ENCODE measurements around the gene OTX2.

DNA sequence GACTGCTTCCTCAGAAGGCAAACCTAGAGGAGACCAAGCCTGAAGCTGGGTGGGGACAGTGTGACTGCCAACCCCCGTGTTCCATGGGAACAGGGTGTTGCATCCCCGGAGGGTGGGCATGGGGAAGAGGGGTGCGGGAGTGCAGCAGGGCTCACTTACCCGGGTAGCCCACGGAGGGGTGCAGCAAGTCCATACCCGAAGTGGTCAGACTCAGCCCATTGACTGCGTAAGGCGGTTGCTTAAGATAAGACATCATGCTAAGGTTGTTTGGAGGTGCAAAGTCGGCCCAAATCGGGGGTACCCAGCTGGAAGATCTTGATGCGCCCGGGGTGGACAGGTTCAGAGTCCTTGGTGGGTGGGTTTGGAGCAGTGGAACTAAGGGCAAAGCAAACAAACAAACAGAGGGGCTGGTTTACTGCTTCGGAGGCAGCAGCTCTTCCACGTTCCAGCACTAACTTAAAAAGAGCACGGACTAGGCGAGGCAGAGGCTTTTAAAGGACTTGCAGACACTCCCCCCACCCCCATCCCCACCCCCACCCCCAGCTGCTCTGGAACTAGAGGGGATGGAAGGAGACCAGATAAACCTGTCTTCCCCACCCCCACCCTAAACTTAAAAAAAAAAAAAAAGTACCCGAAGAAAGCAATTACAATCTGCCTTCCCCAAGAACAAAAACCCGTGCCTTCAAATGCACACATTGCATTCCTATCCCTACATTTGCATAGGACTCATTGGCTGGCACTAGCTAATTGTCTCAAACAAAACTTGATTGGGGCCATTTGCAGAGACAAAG is 4.9 kb downstream of the OTX2 start:
- TF ChIP-seq ADNP (CRISPR knock-in tag; IDR thresholded peaks at IDR 0.05) (no peak), ZNF747 (CRISPR knock-in tag; IDR thresholded peaks at IDR 0.05; ENCODE audit: borderline replicate concordance) (no peak), RFX5 (IDR thresholded peaks at IDR 0.05; ENCODE audit: low read depth, low read length) (no peak), ZNF17 (CRISPR knock-in tag; IDR thresholded peaks at IDR 0.05) (no peak)
- TF ChIP-seq, protein P1, sequence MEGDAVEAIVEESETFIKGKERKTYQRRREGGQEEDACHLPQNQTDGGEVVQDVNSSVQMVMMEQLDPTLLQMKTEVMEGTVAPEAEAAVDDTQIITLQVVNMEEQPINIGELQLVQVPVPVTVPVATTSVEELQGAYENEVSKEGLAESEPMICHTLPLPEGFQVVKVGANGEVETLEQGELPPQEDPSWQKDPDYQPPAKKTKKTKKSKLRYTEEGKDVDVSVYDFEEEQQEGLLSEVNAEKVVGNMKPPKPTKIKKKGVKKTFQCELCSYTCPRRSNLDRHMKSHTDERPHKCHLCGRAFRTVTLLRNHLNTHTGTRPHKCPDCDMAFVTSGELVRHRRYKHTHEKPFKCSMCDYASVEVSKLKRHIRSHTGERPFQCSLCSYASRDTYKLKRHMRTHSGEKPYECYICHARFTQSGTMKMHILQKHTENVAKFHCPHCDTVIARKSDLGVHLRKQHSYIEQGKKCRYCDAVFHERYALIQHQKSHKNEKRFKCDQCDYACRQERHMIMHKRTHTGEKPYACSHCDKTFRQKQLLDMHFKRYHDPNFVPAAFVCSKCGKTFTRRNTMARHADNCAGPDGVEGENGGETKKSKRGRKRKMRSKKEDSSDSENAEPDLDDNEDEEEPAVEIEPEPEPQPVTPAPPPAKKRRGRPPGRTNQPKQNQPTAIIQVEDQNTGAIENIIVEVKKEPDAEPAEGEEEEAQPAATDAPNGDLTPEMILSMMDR (CRISPR knock-in tag; IDR thresholded peaks at IDR 0.05) = no peak
- TF ChIP-seq, protein P2, sequence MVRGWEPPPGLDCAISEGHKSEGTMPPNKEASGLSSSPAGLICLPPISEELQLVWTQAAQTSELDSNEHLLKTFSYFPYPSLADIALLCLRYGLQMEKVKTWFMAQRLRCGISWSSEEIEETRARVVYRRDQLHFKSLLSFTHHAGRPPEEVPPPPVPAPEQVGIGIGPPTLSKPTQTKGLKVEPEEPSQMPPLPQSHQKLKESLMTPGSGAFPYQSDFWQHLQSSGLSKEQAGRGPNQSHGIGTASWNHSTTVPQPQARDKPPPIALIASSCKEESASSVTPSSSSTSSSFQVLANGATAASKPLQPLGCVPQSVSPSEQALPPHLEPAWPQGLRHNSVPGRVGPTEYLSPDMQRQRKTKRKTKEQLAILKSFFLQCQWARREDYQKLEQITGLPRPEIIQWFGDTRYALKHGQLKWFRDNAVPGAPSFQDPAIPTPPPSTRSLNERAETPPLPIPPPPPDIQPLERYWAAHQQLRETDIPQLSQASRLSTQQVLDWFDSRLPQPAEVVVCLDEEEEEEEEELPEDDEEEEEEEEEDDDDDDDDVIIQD (CRISPR knock-in tag; IDR thresholded peaks at IDR 0.05; ENCODE audit: low read depth) = no peak

Data from HepG2 (cell line).